Endothelial cell of umbilical vein (primary cell): Measurements from ENCODE around the gene BIN1. TPM values are rescaled to one million over a fixed set of nuclear protein-coding genes. Genes with fewer than 3 reads are reported as not detected.

Source experiments
- BruUV-seq: library from RNA; stranded (reverse); fragments of 400-500 nt; replicated peaks from 2 replicates; lab custom pipeline; 2021; lab: Mats Ljungman, UMichigan
- CTCF ChIA-PET: fragments of 300-600, 350-600 bp; sonication (Branson Sonifier 250); formaldehyde crosslinking; loops from one replicate; lab custom pipeline; 2021; ENCODE audit warnings: antibody characterized with exemption, inconsistent platforms; lab: Charles Lee
- POLR2A ChIA-PET: fragments of 300-600, 350-600 bp; sonication (Branson Sonifier 250); formaldehyde crosslinking; loops from one replicate; lab custom pipeline; 2021; ENCODE audit warnings: antibody characterized with exemption, inconsistent platforms; lab: Charles Lee
- DNase-seq: peaks from one replicate; pipeline ENCODE4 v3.0.0-alpha.2; 2011; ENCODE audit warnings: low read depth, low spot score
- FAIRE-seq: peaks from 2 replicates; lab custom pipeline; 2011; peaks lifted over from hg19 to GRCh38; lab: Jason Lieb, UNC
- H2AFZ ChIP-seq: 2 replicates; pipeline ENCODE4 v1.6.0; 2012; ENCODE audit warnings: low read depth, low read length, control low read depth, inconsistent platforms
- H3K27ac ChIP-seq: 2 replicates; pipeline ENCODE4 v1.5.1; 2011; ENCODE audit warnings: low read depth, mild to moderate bottlenecking, control low read depth, low read length, moderate library complexity; ENCODE audit not compliant: insufficient read depth
- H3K27me3 ChIP-seq, 2 experiments: 2 replicates each; pipeline versions ENCODE4 v1.6.0 to v1.6.1; 2011; ENCODE audit warnings: low read length in 2 of 2, mixed read lengths in 1 of 2; ENCODE audit not compliant: control insufficient read depth in 2 of 2, insufficient read depth in 2 of 2
- H3K36me3 ChIP-seq, 2 experiments: 2 replicates in 1 of 2; 3 replicates in 1 of 2; pipeline ENCODE4 v1.5.1; 2011; ENCODE audit warnings: low read length in 2 of 2, mild to moderate bottlenecking in 1 of 2, moderate library complexity in 1 of 2; ENCODE audit not compliant: control insufficient read depth in 2 of 2, insufficient read depth in 2 of 2; ENCODE audit errors: extremely low read depth in 1 of 2
- H3K4me1 ChIP-seq: 3 replicates; pipeline ENCODE4 v1.5.1; 2011; ENCODE audit warnings: mild to moderate bottlenecking, low read length; ENCODE audit not compliant: control insufficient read depth, insufficient read depth; ENCODE audit errors: extremely low read depth
- H3K4me2 ChIP-seq: 2 replicates; pipeline ENCODE4 v1.6.1; 2011; ENCODE audit warnings: low read length, control low read depth, mixed read lengths; ENCODE audit not compliant: insufficient read depth
- H3K4me3 ChIP-seq, 3 experiments: fragments of 200-600 bp in 1 of 3; sonication (generic), shearing (Covaris generic) in 1 of 3; replicated peaks in 1 of 3; 2 replicates each; pipeline ENCODE4 v1.5.1; 2011 to 2016; ENCODE audit warnings: control low read depth in 3 of 3, low read length in 3 of 3, mild to moderate bottlenecking in 2 of 3, inconsistent platforms in 1 of 3, low read depth in 1 of 3, moderate library complexity in 1 of 3; ENCODE audit not compliant: insufficient read depth in 1 of 3
- H3K79me2 ChIP-seq: 2 replicates; pipeline ENCODE4 v1.6.0; 2012; ENCODE audit warnings: low read length, inconsistent platforms; ENCODE audit not compliant: control insufficient read depth, insufficient read depth
- H3K9ac ChIP-seq: replicated peaks from 2 replicates; pipeline ENCODE3; 2011; ENCODE audit warnings: low read length, control low read depth; ENCODE audit not compliant: insufficient read depth; ENCODE audit errors: extremely low read depth
- H3K9me1 ChIP-seq: replicated peaks from 3 replicates; pipeline ENCODE4 v1.6.0; 2011; ENCODE audit warnings: mild to moderate bottlenecking, low read length; ENCODE audit not compliant: control insufficient read depth, insufficient read depth; ENCODE audit errors: extremely low read depth
- H3K9me3 ChIP-seq: replicated peaks from 2 replicates; pipeline ENCODE4 v1.5.1; 2012; ENCODE audit warnings: low read length, inconsistent platforms; ENCODE audit not compliant: control insufficient read depth, insufficient read depth
- H4K20me1 ChIP-seq: replicated peaks from 2 replicates; pipeline ENCODE3; 2011; ENCODE audit warnings: mild to moderate bottlenecking, low read length; ENCODE audit not compliant: control insufficient read depth, insufficient read depth; ENCODE audit errors: extremely low read depth
- EZH2 ChIP-seq: IDR thresholded peaks from 2 replicates; pipeline ENCODE4 v1.6.1; 2012; ENCODE audit warnings: borderline replicate concordance, low read depth, mild to moderate bottlenecking, moderate library complexity, low read length, inconsistent platforms; ENCODE audit not compliant: severe bottlenecking
- FOS ChIP-seq: IDR thresholded peaks from 2 replicates; pipeline ENCODE4 v1.6.1; 2011; ENCODE audit warnings: mild to moderate bottlenecking, low read length, moderate library complexity, borderline replicate concordance; ENCODE audit not compliant: insufficient read depth
- GATA2 ChIP-seq: IDR thresholded peaks from 2 replicates; pipeline ENCODE4 v1.7.0; 2011; ENCODE audit warnings: low read depth, mild to moderate bottlenecking, moderate library complexity, mixed read lengths, low read length; ENCODE audit not compliant: insufficient read length, insufficient read depth
- POLR2A ChIP-seq: IDR thresholded peaks from 2 replicates; pipeline ENCODE4 v1.6.1; 2012; ENCODE audit warnings: low read depth, mild to moderate bottlenecking, control low read depth, low read length
- dilution Hi-C: fragments of 300-500 bp; cut with MboI; formaldehyde crosslinking; loops from one replicate; pipeline ENCODE4 v1.15.0; 2019; ENCODE audit warnings: low sequenced_read_pairs; ENCODE audit not compliant: extremely low pct_ligation_motif_present
- intact Hi-C: fragments of 100-400 bp; cut with micrococcal nuclease; formaldehyde crosslinking; loops from one replicate; pipeline ENCODE4 v1.10.0; 2022
- polyA plus RNA-seq, 4 experiments: library from polyadenylated mRNA; depleted of rRNA in 3 of 4; stranded (reverse) in 3 of 4; unstranded in 1 of 4; fragments of >200 nt; gene quantifications; 2 replicates each; pipeline versions ENCODE4 v1.2.1 to v1.2.3, GENCODE V29; 2011 to 2012; ENCODE audit warnings: missing spikeins in 1 of 4
- total RNA-seq: library from RNA; stranded (reverse); gene quantifications from 2 replicates; pipeline ENCODE4 v1.2.3, GENCODE V29; 2021
- TF ChIP-seq, protein P1 (sequence below), 2 donors: IDR thresholded peaks; 1 replicate in 1 of 2; 2 replicates in 1 of 2; pipeline ENCODE4 v1.5.1; 2011; ENCODE audit warnings: low read length in 2 of 2, mild to moderate bottlenecking in 2 of 2, moderate library complexity in 2 of 2, control low read depth in 1 of 2, inconsistent platforms in 1 of 2, low read depth in 1 of 2; ENCODE audit not compliant: insufficient read depth in 1 of 2; ENCODE audit errors: extremely low read depth in 1 of 2

BIN1 gene
- total and polyA plus RNA-seq, 2 donors (not counting 3 experiments of a cell fraction or from before 2014, with no cell fraction given), result 26.3 to 36.9 TPM

DNA sequence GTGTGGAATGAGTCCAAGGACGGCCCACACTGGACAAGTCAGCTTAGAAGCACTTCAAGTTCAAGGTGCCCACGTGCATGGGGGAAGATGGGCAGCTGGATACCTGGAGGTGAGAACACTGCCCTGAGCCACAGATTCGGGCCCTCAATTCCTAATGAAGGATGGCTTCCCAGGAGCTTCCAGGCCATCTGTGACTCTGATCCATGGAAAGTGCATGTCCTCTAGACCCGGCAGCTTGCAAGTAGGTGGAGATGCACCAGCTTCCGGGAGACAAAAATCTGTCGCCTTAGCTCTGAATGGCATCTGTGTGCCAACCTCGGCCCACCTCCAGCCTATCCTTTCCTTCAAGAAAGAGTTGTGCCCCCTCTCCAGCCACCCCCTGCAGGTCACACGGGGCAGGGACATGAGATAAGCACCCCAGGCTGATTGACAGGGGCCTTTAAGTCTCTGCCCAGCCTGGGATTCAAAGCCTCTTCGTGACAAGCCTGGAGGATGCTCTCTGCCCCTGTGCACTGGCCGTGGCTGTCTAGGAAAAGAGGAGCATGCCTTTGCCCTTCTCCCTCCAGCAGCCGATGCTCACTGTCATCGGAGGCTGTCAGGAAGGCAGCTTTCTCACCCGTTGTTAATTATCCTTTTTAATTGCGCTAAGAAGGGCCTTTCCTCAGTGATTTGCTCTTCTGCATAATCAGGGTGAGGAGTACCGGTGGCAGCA lies 65.5 kb downstream of the BIN1 start:
- TF ChIP-seq GATA2 (no peak), POLR2A (no peak), FOS (no peak), EZH2 (no peak)
- TF ChIP-seq, protein P1, sequence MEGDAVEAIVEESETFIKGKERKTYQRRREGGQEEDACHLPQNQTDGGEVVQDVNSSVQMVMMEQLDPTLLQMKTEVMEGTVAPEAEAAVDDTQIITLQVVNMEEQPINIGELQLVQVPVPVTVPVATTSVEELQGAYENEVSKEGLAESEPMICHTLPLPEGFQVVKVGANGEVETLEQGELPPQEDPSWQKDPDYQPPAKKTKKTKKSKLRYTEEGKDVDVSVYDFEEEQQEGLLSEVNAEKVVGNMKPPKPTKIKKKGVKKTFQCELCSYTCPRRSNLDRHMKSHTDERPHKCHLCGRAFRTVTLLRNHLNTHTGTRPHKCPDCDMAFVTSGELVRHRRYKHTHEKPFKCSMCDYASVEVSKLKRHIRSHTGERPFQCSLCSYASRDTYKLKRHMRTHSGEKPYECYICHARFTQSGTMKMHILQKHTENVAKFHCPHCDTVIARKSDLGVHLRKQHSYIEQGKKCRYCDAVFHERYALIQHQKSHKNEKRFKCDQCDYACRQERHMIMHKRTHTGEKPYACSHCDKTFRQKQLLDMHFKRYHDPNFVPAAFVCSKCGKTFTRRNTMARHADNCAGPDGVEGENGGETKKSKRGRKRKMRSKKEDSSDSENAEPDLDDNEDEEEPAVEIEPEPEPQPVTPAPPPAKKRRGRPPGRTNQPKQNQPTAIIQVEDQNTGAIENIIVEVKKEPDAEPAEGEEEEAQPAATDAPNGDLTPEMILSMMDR (IDR thresholded peaks at IDR 0.05; ENCODE audit: extremely low read depth in 1 of 2, insufficient read depth in 1 of 2, low read depth in 1 of 2, low read length in 2 of 2), result no peak
- ChIA-PET CTCF (interaction anchor here (0.5 to 1.3 kb wide), 4 partner anchors 8 to 27 kb away, joined by 3 to 6 read pairs (median 4); no protein-coding TSS in a partner anchor), POLR2A (no interaction called here)
- H3K9me3 ChIP-seq, result no peaks in the 10 kb centered on the region
- H3K4me2 ChIP-seq, result no peak overlapping the region
- H3K9ac ChIP-seq, result no peak overlapping the region
- dilution Hi-C loops, result no loop called here
- DNase-seq (no peak), FAIRE-seq (no peak)
- H3K4me3 ChIP-seq, result no peak overlapping the region
- BruUV-seq, result no TSS peak
- H3K27me3 ChIP-seq, result peaks cover 0 to 2% of the 10 kb centered on the region in 2 experiments
- H3K79me2 ChIP-seq, result no peaks in the 10 kb centered on the region
- H3K4me1 ChIP-seq, result no peaks in the 10 kb centered on the region
- H4K20me1 ChIP-seq, result no peaks in the 10 kb centered on the region
- no peak overlapping the region for H3K27ac ChIP-seq
- H3K36me3 ChIP-seq, result no peaks in the 10 kb centered on the region
- intact Hi-C loops, result no loop called here
- no peak overlapping the region for H2AFZ ChIP-seq
- H3K9me1 ChIP-seq, result no peaks in the 10 kb centered on the region
